ENCODE data around the gene DDX51.

DNA sequence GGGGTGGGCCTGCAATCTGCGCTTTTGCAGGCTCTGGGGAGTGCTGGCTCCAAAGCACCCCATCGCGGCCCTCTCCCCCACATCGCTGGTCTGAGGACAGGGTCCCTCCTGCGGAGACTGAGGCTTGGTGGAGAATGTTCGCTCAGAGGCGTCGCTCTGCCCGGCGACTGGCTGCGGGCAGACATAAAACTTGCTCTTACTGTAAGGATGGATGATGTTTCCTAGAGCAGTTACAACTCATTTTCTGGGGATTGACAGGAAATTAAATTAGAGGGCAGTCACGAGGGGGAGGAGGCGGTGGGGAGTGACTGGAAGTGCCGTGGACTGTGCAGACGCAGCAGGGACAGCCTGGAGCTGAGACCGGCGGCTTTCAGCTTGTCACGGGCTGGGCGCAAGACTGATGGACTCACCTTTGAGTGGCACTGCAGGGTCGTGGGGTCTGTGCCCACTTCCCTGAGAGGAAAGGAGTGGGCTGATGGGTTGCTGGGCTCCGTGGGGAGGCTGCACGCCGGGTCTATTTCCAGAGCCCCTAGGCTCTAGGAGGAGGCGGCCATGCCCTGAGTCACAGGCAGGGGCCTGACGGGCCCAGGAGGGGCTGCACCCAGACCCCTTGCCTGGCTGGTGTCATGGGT, 32.9 kb upstream of the DDX51 start:
- TF ChIP-seq, protein P1, sequence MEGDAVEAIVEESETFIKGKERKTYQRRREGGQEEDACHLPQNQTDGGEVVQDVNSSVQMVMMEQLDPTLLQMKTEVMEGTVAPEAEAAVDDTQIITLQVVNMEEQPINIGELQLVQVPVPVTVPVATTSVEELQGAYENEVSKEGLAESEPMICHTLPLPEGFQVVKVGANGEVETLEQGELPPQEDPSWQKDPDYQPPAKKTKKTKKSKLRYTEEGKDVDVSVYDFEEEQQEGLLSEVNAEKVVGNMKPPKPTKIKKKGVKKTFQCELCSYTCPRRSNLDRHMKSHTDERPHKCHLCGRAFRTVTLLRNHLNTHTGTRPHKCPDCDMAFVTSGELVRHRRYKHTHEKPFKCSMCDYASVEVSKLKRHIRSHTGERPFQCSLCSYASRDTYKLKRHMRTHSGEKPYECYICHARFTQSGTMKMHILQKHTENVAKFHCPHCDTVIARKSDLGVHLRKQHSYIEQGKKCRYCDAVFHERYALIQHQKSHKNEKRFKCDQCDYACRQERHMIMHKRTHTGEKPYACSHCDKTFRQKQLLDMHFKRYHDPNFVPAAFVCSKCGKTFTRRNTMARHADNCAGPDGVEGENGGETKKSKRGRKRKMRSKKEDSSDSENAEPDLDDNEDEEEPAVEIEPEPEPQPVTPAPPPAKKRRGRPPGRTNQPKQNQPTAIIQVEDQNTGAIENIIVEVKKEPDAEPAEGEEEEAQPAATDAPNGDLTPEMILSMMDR (IDR thresholded peaks at IDR 0.05; ENCODE audit: poor library complexity), result no peak
- no peak for TF ChIP-seq EZH2 (IDR thresholded peaks at IDR 0.05; ENCODE audit: borderline replicate concordance)

Measured in hepatocyte (in vitro differentiated cells).